ENCODE data around the gene CDC42EP5. TPM values are rescaled to one million over a fixed set of nuclear protein-coding genes. Genes with fewer than 3 reads are reported as not detected.

The CDC42EP5 gene
- total RNA-seq, 6 experiments from 2014 or later, result 45.9 to 70.5 (median 56.9) TPM

- Mint-ChIP-seq H3K9me3 (peaks cover 26% of the 10 kb centered on the region), H3K4me3 (no peak within 1 kb of the TSS), H3K27ac (no peak within 1 kb of the TSS), H3K4me1 (ENCODE audit: low read depth) (peaks cover 5% of the 10 kb centered on the region; the same call in 1 of the 2 replicates), H3K27me3 (ENCODE audit: insufficient read depth) (peaks cover 10% of the 10 kb centered on the region), H3K36me3 (ENCODE audit: low read depth) (peaks cover 9% of the 10 kb centered on the region; the same call in 1 of the 2 replicates)
- peak; percentile 53 for TF ChIP-seq CTCF (IDR thresholded peaks at IDR 0.05)
- DNase-seq, result no peak
Observed at GRCh38 chr19:54415208-54415900, 57.7 kb downstream of the CDC42EP5 start, which contains the start of gene TTYH1. TSS of gene TTYH1 (plus strand) at chr19:54415464. CDS start at chr19:54415553, 89 bp downstream.

Other genes with a start within 250 kb of the CDC42EP5 start
- gene LILRA6, start 230.5 kb downstream of the CDC42EP5 start, total RNA-seq (2021; fragmentation: NEBNext Ultra II Directional; extraction: Animal tissue kit (Norgen Biotek cat#: 25700)), result not detected
- not detected for gene LILRB5, start 216.0 kb downstream of the CDC42EP5 start, total RNA-seq (2021; fragmentation: NEBNext Ultra II Directional; extraction: Animal tissue kit (Norgen Biotek cat#: 25700))
- gene LILRB2, start 192.2 kb downstream of the CDC42EP5 start, total RNA-seq (2021; fragmentation: NEBNext Ultra II Directional; extraction: Animal tissue kit (Norgen Biotek cat#: 25700)), result not detected
- gene LILRA5, start 160.1 kb downstream of the CDC42EP5 start, total RNA-seq (2021; fragmentation: NEBNext Ultra II Directional; extraction: Animal tissue kit (Norgen Biotek cat#: 25700)), result not detected
- gene LILRA4, start 134.1 kb downstream of the CDC42EP5 start, total RNA-seq (2021; fragmentation: NEBNext Ultra II Directional; extraction: Animal tissue kit (Norgen Biotek cat#: 25700)), result not detected
- gene LAIR1, start 108.4 kb downstream of the CDC42EP5 start, total RNA-seq (2021; fragmentation: NEBNext Ultra II Directional; extraction: Animal tissue kit (Norgen Biotek cat#: 25700)), result not detected
- under 1 TPM in 1 of 6 experiments, not detected in 5; 0.45 TPM for gene TTYH1, start 57.8 kb downstream of the CDC42EP5 start, total RNA-seq (2021; fragmentation: NEBNext Ultra II Directional; extraction: Animal tissue kit (Norgen Biotek cat#: 25700))
- 10 to 100 TPM; 70.7 to 76.5 (median 74.0) TPM for gene LENG8, start 24.1 kb downstream of the CDC42EP5 start, total RNA-seq (2021; fragmentation: NEBNext Ultra II Directional; extraction: Animal tissue kit (Norgen Biotek cat#: 25700))
- gene LENG9, start 9.5 kb downstream of the CDC42EP5 start, total RNA-seq (2021; fragmentation: NEBNext Ultra II Directional; extraction: Animal tissue kit (Norgen Biotek cat#: 25700)), result 1 to 10 TPM; 3.0 to 4.0 (median 3.6) TPM
- gene LAIR2, start 29.5 kb upstream of the CDC42EP5 start, total RNA-seq (2021; fragmentation: NEBNext Ultra II Directional; extraction: Animal tissue kit (Norgen Biotek cat#: 25700)), result not detected
- gene LILRA2, start 100.5 kb upstream of the CDC42EP5 start, total RNA-seq (2021; fragmentation: NEBNext Ultra II Directional; extraction: Animal tissue kit (Norgen Biotek cat#: 25700)), result not detected
- not detected for gene LILRA1, start 120.3 kb upstream of the CDC42EP5 start, total RNA-seq (2021; fragmentation: NEBNext Ultra II Directional; extraction: Animal tissue kit (Norgen Biotek cat#: 25700))
- gene LILRB1, start 157.2 kb upstream of the CDC42EP5 start, total RNA-seq (2021; fragmentation: NEBNext Ultra II Directional; extraction: Animal tissue kit (Norgen Biotek cat#: 25700)), result not detected
- not detected for gene LILRB4, start 189.7 kb upstream of the CDC42EP5 start, total RNA-seq (2021; fragmentation: NEBNext Ultra II Directional; extraction: Animal tissue kit (Norgen Biotek cat#: 25700))

Data from HFFc6 (cell line).